Neutrophil (primary cell): ENCODE data around the gene FABP1.
A peak's percentile ranks its signal among the peaks of the same experiment; 100 is the strongest.

Experiments
- H3K27ac ChIP-seq: fragments of 200-600 bp; sonication (generic); 2 replicates; pipeline ENCODE4 v1.5.1; 2016; ENCODE audit warnings: mild to moderate bottlenecking, moderate library complexity
- H3K27me3 ChIP-seq: fragments of 200-600 bp; sonication (generic); 2 replicates; pipeline ENCODE4 v1.6.0; 2016; ENCODE audit warnings: mild to moderate bottlenecking
- H3K36me3 ChIP-seq: fragments of 200-600 bp; sonication (generic); 2 replicates; pipeline ENCODE4 v1.5.1; 2017
- H3K4me1 ChIP-seq, 2 experiments: fragments of 200-600 bp in 1 of 2; sonication (generic) in 1 of 2; 1 replicate in 1 of 2; 2 replicates in 1 of 2; pipeline versions ENCODE4 v1.5.1 to v1.6.1; 2013 to 2016; ENCODE audit warnings: low read depth in 1 of 2, low read length in 1 of 2, mild to moderate bottlenecking in 1 of 2, moderate library complexity in 1 of 2; ENCODE audit not compliant: control insufficient read depth in 1 of 2, insufficient read depth in 1 of 2
- H3K4me3 ChIP-seq, 2 experiments: fragments of 200-600 bp in 1 of 2; sonication (generic) in 1 of 2; 1 replicate in 1 of 2; 2 replicates in 1 of 2; pipeline ENCODE4 v1.5.1; 2013 to 2016; ENCODE audit warnings: low read depth in 1 of 2, low read length in 1 of 2, mild to moderate bottlenecking in 1 of 2, moderate library complexity in 1 of 2
- H3K9me3 ChIP-seq: fragments of 200-600 bp; sonication (generic); 2 replicates; pipeline ENCODE4 v1.5.1; 2016
- TF ChIP-seq, protein P1 (sequence below): fragments of 200-600 bp; sonication (generic); IDR thresholded peaks from 2 replicates; pipeline ENCODE4 v1.5.1; 2016; ENCODE audit warnings: antibody characterized with exemption

Gene FABP1

GRCh38 chr2:88160517-88160916 lies 32.7 kb upstream of the FABP1 start:
- no peaks in the 10 kb centered on the region for H3K4me1 ChIP-seq
- H3K4me3 ChIP-seq: no peak overlapping the region
- TF ChIP-seq, protein P1, sequence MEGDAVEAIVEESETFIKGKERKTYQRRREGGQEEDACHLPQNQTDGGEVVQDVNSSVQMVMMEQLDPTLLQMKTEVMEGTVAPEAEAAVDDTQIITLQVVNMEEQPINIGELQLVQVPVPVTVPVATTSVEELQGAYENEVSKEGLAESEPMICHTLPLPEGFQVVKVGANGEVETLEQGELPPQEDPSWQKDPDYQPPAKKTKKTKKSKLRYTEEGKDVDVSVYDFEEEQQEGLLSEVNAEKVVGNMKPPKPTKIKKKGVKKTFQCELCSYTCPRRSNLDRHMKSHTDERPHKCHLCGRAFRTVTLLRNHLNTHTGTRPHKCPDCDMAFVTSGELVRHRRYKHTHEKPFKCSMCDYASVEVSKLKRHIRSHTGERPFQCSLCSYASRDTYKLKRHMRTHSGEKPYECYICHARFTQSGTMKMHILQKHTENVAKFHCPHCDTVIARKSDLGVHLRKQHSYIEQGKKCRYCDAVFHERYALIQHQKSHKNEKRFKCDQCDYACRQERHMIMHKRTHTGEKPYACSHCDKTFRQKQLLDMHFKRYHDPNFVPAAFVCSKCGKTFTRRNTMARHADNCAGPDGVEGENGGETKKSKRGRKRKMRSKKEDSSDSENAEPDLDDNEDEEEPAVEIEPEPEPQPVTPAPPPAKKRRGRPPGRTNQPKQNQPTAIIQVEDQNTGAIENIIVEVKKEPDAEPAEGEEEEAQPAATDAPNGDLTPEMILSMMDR: no peak
- H3K27me3 ChIP-seq: no peaks in the 10 kb centered on the region
- no peaks in the 10 kb centered on the region for H3K9me3 ChIP-seq
- no peaks in the 10 kb centered on the region for H3K36me3 ChIP-seq
- no peak overlapping the region for H3K27ac ChIP-seq

- Histone ChIP-seq H3K4me3 (no peak overlapping the region), H3K9me3 (no peaks in the 10 kb centered on the region), H3K4me1 (no peaks in the 10 kb centered on the region), H3K27me3 (no peaks in the 10 kb centered on the region), H3K36me3 (no peaks in the 10 kb centered on the region), H3K27ac (no peak overlapping the region)
- TF ChIP-seq, protein P1: peak; percentile 79
Observed at GRCh38 chr2:88159955-88160415, 32.1 kb upstream of the FABP1 start.

DNA sequence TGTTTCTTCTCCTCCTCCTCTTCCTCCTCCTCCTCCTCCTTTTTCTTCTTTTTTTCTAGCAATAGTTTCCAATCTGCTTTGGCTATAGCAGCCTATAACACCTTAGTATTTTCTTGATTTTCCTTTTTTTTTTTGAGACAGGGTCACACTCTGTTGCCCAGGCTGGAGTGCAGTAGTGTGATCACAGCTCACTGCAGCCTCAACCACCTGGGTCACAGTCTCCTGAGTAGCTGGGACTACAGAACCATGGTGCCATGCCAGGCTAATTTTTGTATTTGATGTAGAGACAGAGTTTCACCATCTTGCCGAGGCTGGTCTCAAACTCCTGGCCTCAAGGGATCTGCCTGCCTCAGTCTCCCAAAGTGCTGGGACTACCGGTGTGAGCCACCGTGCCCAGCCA lies 31.6 kb upstream of the FABP1 start:
- no peaks in the 10 kb centered on the region for H3K9me3 ChIP-seq
- no peaks in the 10 kb centered on the region for H3K4me1 ChIP-seq
- H3K27ac ChIP-seq: no peak overlapping the region
- H3K27me3 ChIP-seq: no peaks in the 10 kb centered on the region
- no peak overlapping the region for H3K4me3 ChIP-seq
- TF ChIP-seq, protein P1: no peak
- no peaks in the 10 kb centered on the region for H3K36me3 ChIP-seq

- no peaks in the 10 kb centered on the region for H3K27me3 ChIP-seq
- H3K36me3 ChIP-seq: no peaks in the 10 kb centered on the region
- TF ChIP-seq, protein P1: no peak
- H3K4me3 ChIP-seq: no peak overlapping the region
- H3K4me1 ChIP-seq: no peaks in the 10 kb centered on the region
- peaks cover 5% of the 10 kb centered on the region for H3K9me3 ChIP-seq
- H3K27ac ChIP-seq: no peak overlapping the region
Observed at GRCh38 chr2:88148929-88149438, 21.1 kb upstream of the FABP1 start.

GRCh38 chr2:88147145-88147544 lies 19.3 kb upstream of the FABP1 start:
- Histone ChIP-seq H3K36me3 (no peaks in the 10 kb centered on the region), H3K4me3 (no peak overlapping the region), H3K27ac (no peak overlapping the region), H3K4me1 (no peaks in the 10 kb centered on the region), H3K27me3 (peaks cover 5% of the 10 kb centered on the region), H3K9me3 (peaks cover 5% of the 10 kb centered on the region)
- TF ChIP-seq, protein P1: no peak

- H3K27me3 ChIP-seq: peaks cover 5% of the 10 kb centered on the region
- no peak overlapping the region for H3K27ac ChIP-seq
- H3K4me1 ChIP-seq: no peaks in the 10 kb centered on the region
- no peaks in the 10 kb centered on the region for H3K36me3 ChIP-seq
- H3K4me3 ChIP-seq: no peak overlapping the region
- peaks cover 5% of the 10 kb centered on the region for H3K9me3 ChIP-seq
- TF ChIP-seq, protein P1: no peak
Observed at GRCh38 chr2:88146590-88146989, 18.7 kb upstream of the FABP1 start.
